Measurements from ENCODE around the gene RAB3A. TPM values are rescaled to one million over a fixed set of nuclear protein-coding genes. Genes with fewer than 3 reads are reported as not detected.

RAB3A gene
- total and polyA plus RNA-seq, 2 experiments from 2014 or later: 1.4 to 1.9 TPM

- WGBS, 2 experiments (ENCODE audit: low coverage in 1 of 2, low lambda C conversion rate in 2 of 2, missing lambda C conversion rate in 2 of 2): 59 to 61% methylated on average over 6 of the region's 6 CpGs
- no peak for DNase-seq
- Histone ChIP-seq H3K27me3 (replicated peaks; ENCODE audit: insufficient read depth) (no peaks in the 10 kb centered on the region), H3K4me2 (ENCODE audit: unreplicated experiment) (no peak overlapping the region), H3K4me3 (no peak overlapping the region), H4K20me1 (ENCODE audit: insufficient read depth) (no peaks in the 10 kb centered on the region), H2AFZ (no peak overlapping the region), H3K4me1 (ENCODE audit: insufficient read depth) (peaks cover 5% of the 10 kb centered on the region; the same call in 1 of the 2 replicates), H3K9me2 (ENCODE audit: insufficient read depth) (no peaks in the 10 kb centered on the region), H3K36me3 (ENCODE audit: low read depth) (no peaks in the 10 kb centered on the region), H3K27ac (no peak overlapping the region), H3K79me2 (ENCODE audit: insufficient read depth) (no peaks in the 10 kb centered on the region), H3F3A (ENCODE audit: insufficient read depth) (no peaks in the 10 kb centered on the region), H3K9ac (no peak overlapping the region), H3K9me3 (ENCODE audit: low read depth) (no peaks in the 10 kb centered on the region)
- in situ Hi-C loops (cut with MboI): no loop called here
- TF ChIP-seq EZH2phosphoT487 (IDR thresholded peaks at IDR 0.05; ENCODE audit: insufficient read depth, low read depth): no peak
- TF ChIP-seq EZH2 (IDR thresholded peaks at IDR 0.05; ENCODE audit: insufficient read depth, poor library complexity, severe bottlenecking): no peak
Measured at GRCh38 chr19:18197941-18198340, 5.9 kb downstream of the RAB3A start.

GRCh38 chr19:18197306-18197705, 6.5 kb downstream of the RAB3A start:
- Histone ChIP-seq H3K4me3 (no peak overlapping the region), H3K9me2 (ENCODE audit: insufficient read depth) (no peaks in the 10 kb centered on the region), H3K9ac (no peak overlapping the region), H3F3A (ENCODE audit: insufficient read depth) (peaks cover 2% of the 10 kb centered on the region), H3K27me3 (replicated peaks; ENCODE audit: insufficient read depth) (no peaks in the 10 kb centered on the region), H3K4me1 (ENCODE audit: insufficient read depth) (peaks cover 5% of the 10 kb centered on the region; the same call in 1 of the 2 replicates), H3K27ac (no peak overlapping the region), H3K9me3 (ENCODE audit: low read depth) (no peaks in the 10 kb centered on the region), H3K4me2 (ENCODE audit: unreplicated experiment) (no peak overlapping the region), H4K20me1 (ENCODE audit: insufficient read depth) (no peaks in the 10 kb centered on the region), H2AFZ (no peak overlapping the region), H3K79me2 (ENCODE audit: insufficient read depth) (no peaks in the 10 kb centered on the region), H3K36me3 (ENCODE audit: low read depth) (no peaks in the 10 kb centered on the region)
- WGBS, 2 experiments (ENCODE audit: low coverage in 1 of 2, low lambda C conversion rate in 2 of 2, missing lambda C conversion rate in 2 of 2): 89 to 92% methylated on average over 18 of the region's 18 CpGs
- in situ Hi-C loops (cut with MboI): no loop called here
- TF ChIP-seq EZH2 (IDR thresholded peaks at IDR 0.05; ENCODE audit: insufficient read depth, poor library complexity, severe bottlenecking) (no peak), EZH2phosphoT487 (IDR thresholded peaks at IDR 0.05; ENCODE audit: insufficient read depth, low read depth) (no peak)
- no peak for DNase-seq

- WGBS, 2 experiments (ENCODE audit: low coverage in 1 of 2, low lambda C conversion rate in 2 of 2, missing lambda C conversion rate in 2 of 2): 74 to 76% methylated on average over 7 of the region's 7 CpGs
- no peak overlapping the region for H3K9ac ChIP-seq
- H2AFZ ChIP-seq: no peak overlapping the region
- H3K27ac ChIP-seq: no peak overlapping the region
- H3K9me2 ChIP-seq (ENCODE audit: insufficient read depth): no peaks in the 10 kb centered on the region
- peaks cover 10% of the 10 kb centered on the region for H3F3A ChIP-seq (ENCODE audit: insufficient read depth)
- DNase-seq: no peak
- H3K9me3 ChIP-seq (ENCODE audit: low read depth): no peaks in the 10 kb centered on the region
- no peaks in the 10 kb centered on the region for H3K27me3 ChIP-seq (replicated peaks; ENCODE audit: insufficient read depth)
- no peaks in the 10 kb centered on the region for H3K36me3 ChIP-seq (ENCODE audit: low read depth)
- H4K20me1 ChIP-seq (ENCODE audit: insufficient read depth): no peaks in the 10 kb centered on the region
- H3K4me3 ChIP-seq: no peak overlapping the region
- peaks cover 5% of the 10 kb centered on the region; the same call in 1 of the 2 replicates for H3K4me1 ChIP-seq (ENCODE audit: insufficient read depth)
- no peaks in the 10 kb centered on the region for H3K79me2 ChIP-seq (ENCODE audit: insufficient read depth)
- in situ Hi-C loops (cut with MboI): no loop called here
- TF ChIP-seq EZH2phosphoT487 (IDR thresholded peaks at IDR 0.05; ENCODE audit: insufficient read depth, low read depth): no peak
- H3K4me2 ChIP-seq (ENCODE audit: unreplicated experiment): no peak overlapping the region
Measured at GRCh38 chr19:18196511-18196845, 7.4 kb downstream of the RAB3A start.

GRCh38 chr19:18194554-18195238, 9.1 kb downstream of the RAB3A start:
- H3K27me3 ChIP-seq (replicated peaks; ENCODE audit: insufficient read depth): no peaks in the 10 kb centered on the region
- no peak overlapping the region for H3K9ac ChIP-seq
- WGBS, 2 experiments (ENCODE audit: low coverage in 1 of 2, low lambda C conversion rate in 2 of 2, missing lambda C conversion rate in 2 of 2): 49 to 54% methylated on average over 19 to 27 of the region's 27 CpGs
- TF ChIP-seq EZH2 (IDR thresholded peaks at IDR 0.05; ENCODE audit: insufficient read depth, poor library complexity, severe bottlenecking) (no peak), EZH2phosphoT487 (IDR thresholded peaks at IDR 0.05; ENCODE audit: insufficient read depth, low read depth) (no peak)
- H3K4me3 ChIP-seq: 0 out of 2 replicates have a peak overlapping the region, but pooled peaks have one; percentile 86
- peak overlapping the region; percentile 43 for H2AFZ ChIP-seq
- H3K9me2 ChIP-seq (ENCODE audit: insufficient read depth): no peaks in the 10 kb centered on the region
- peak; percentile 60 for DNase-seq
- H3K27ac ChIP-seq: no peak overlapping the region
- H3K9me3 ChIP-seq (ENCODE audit: low read depth): no peaks in the 10 kb centered on the region
- H4K20me1 ChIP-seq (ENCODE audit: insufficient read depth): no peaks in the 10 kb centered on the region
- H3K36me3 ChIP-seq (ENCODE audit: low read depth): no peaks in the 10 kb centered on the region
- peaks cover 11% of the 10 kb centered on the region for H3F3A ChIP-seq (ENCODE audit: insufficient read depth)
- H3K4me1 ChIP-seq (ENCODE audit: insufficient read depth): peaks cover 5% of the 10 kb centered on the region; the same call in 1 of the 2 replicates
- no peaks in the 10 kb centered on the region for H3K79me2 ChIP-seq (ENCODE audit: insufficient read depth)
- in situ Hi-C loops (cut with MboI): no loop called here
- H3K4me2 ChIP-seq (ENCODE audit: unreplicated experiment): no peak overlapping the region

Data from GM23248 (cell line).